ENCODE results near the gene OGA.

OGA gene

GRCh38 chr10:101834341-101834740 is 16.1 kb upstream of the OGA start:
- no peak for DNase-seq

- DNase-seq: no peak
Observed at GRCh38 chr10:101833466-101833865, 15.2 kb upstream of the OGA start.

- DNase-seq: peak; percentile 46
Observed at GRCh38 chr10:101832325-101832771, 14.1 kb upstream of the OGA start.

GRCh38 chr10:101831169-101831811 is 13.0 kb upstream of the OGA start:
- no peak for DNase-seq

GRCh38 chr10:101830322-101831168 is 12.3 kb upstream of the OGA start:
- DNase-seq: peak; percentile 44

- DNase-seq: no peak
Observed at GRCh38 chr10:101829561-101830315, 11.5 kb upstream of the OGA start.

- no peak for DNase-seq
Observed at GRCh38 chr10:101828766-101829551, 10.7 kb upstream of the OGA start.

GRCh38 chr10:101827919-101828600 is 9.8 kb upstream of the OGA start:
- no peak for DNase-seq

- DNase-seq: no peak
Observed at GRCh38 chr10:101826852-101827434, 8.7 kb upstream of the OGA start.

- DNase-seq: no peak
Observed at GRCh38 chr10:101824736-101825135, 6.5 kb upstream of the OGA start.

- DNase-seq: no peak
Observed at GRCh38 chr10:101818872-101819633, 809 bp upstream of the OGA start.

- DNase-seq: no peak
Observed at GRCh38 chr10:101817337-101818118, 716 bp downstream of the OGA start.

- no peak for DNase-seq
Observed at GRCh38 chr10:101816913-101817336, 1.3 kb downstream of the OGA start.

- no peak for DNase-seq
Observed at GRCh38 chr10:101816376-101816775, 1.9 kb downstream of the OGA start.

GRCh38 chr10:101814466-101815071 is 3.7 kb downstream of the OGA start:
- no peak for DNase-seq

- DNase-seq: no peak
Observed at GRCh38 chr10:101812606-101813005, 5.6 kb downstream of the OGA start.

- no peak for DNase-seq
Observed at GRCh38 chr10:101807158-101807557, 11.1 kb downstream of the OGA start.

- no peak for DNase-seq
Observed at GRCh38 chr10:101803511-101803910, 14.7 kb downstream of the OGA start.

- no peak for DNase-seq
Observed at GRCh38 chr10:101797403-101798059, 20.7 kb downstream of the OGA start.

Data from NCI-H1092 (cell line).